Stimulated activated CD8-positive, alpha-beta memory T cell treated with anti-CD3 and anti-CD28 coated beads, Interleukin-15, amount 100 ng/mL, for 48 hours (primary cell): ENCODE data around the gene PFKFB2.

Experiments
- DNase-seq, 2 donors: peaks; one replicate each; pipeline ENCODE4 v3.0.0-alpha.2; 2020; ENCODE audit warnings: low read depth in 2 of 2

Gene PFKFB2

GRCh38 chr1:207052911-207053769, at the start of gene PFKFB2:
Gene PFKFB2, plus strand, starts transcription at chr1:207053275. Its CDS starts 1,443 bp downstream, at chr1:207054718.
- peak; percentile 86 for DNase-seq

DNA sequence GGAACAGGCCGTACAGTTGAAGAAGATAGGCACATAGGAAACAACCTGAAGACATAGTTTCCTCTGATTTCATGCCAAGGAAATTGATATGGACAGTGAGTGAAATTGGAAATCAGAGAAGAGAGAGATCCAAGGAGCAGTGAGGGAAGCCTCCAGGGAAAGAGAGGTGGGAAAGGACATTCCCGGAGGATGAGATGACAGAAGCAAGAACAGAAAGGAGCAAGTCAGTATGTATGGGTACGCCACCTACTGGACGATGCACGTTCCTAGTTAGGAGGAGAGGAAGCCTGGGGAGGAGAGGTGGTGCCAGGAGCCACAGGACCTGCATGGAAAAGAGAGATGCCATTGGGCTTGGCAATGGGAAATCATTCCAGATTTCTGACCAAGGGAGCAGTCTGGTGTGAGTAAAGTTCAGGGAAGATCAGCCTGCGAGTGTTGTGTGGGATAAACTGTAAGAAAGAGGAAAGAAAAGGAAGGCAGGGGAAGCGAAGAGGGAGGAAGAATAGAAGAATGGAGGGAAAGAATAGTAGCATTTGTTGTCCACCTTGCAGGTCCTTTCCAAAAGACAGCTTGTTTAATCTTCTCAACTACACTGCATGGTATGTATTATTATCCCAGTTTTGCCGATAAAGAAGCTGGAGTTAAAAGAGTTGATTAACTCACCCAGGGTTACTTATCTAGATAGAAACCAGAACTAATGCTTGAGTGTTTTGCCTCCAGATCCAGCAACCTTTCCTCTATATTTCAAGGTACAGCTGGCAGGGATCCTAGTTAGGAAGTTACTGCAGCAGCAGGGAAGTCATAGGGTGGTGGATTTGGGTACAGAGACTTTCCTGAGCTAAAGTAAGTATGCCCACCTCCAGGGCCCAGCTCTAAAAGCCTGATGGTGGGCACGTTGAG, 47.9 kb upstream of the PFKFB2 start:
- no peak for DNase-seq

DNA sequence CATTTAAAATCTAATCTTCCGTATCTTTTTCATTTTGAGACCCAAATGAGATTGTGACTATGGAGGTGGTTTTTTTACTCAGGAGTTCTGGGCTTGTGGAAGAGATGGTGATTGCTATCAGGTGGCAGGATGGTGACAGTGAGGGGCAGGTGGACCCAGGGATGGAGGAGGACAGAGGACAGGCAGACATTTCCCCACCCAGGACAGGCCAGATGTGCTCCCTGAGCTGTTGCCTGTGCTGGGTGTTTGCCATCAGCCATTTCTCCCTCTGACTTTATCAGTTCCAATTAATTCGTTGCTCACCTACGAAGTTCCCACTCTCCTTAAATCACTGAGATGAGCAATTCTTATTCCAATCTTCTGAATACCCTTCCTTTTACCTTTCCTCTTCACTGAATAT, 47.0 kb upstream of the PFKFB2 start:
- DNase-seq: no peak

- no peak for DNase-seq
These were observed 46.2 kb upstream of the PFKFB2 start for GRCh38 chr1:207006914-207007313.

- no peak for DNase-seq
These were observed 45.6 kb upstream of the PFKFB2 start for GRCh38 chr1:207007352-207008033.

DNA sequence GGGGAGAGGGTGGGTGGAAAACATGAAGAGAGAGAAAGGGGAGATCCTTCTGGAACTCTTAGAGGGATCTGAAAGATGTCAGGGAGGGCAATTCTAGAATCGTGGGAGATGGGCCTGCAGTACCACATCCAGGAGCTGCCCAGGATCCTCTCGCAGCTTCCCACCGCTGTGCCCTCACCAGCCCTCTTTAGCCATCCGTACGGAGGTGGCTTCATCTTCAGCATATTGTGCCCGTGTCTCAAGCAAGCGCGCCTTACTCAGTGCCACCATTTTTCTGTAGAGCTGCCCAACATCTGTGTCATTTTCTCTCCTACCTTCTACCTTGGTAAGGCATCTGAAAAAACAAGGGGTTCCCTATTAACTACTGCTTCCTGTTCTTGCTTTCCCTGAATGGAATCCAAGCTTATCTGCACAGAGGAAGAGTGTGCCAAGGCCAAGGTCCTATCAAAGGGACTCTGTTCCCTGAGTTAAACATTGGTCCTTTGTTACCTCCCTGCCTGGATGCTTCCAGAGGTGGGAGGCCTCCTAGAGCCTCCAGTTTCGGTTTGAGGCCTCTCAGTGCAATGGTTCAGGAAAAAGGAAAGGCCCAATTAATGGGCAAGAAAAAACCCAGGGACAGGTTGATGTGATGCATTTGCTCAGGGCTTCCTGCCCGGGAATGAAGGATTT, 43.8 kb upstream of the PFKFB2 start:
- no peak for DNase-seq

DNA sequence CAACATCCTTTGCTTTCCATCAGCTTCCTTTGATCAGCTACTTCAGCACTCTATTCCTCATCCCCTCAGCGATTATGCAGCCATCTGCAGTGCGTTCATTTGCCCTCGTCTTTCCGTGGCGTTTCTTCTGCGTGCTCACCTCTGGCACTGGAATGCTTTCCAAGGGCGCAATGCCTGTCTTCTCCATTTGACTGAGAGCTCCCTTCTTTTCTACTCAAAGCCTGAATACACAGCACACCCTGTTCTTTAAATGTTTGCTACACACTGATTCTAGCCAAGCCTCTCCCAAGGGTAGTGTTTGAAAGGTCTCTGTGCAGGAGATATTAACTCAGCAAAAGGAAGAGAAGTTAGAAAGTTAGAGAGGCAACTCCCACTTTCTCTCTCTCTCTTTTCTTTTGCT, 43.1 kb upstream of the PFKFB2 start:
- DNase-seq: no peak

- DNase-seq: no peak
These were observed 42.3 kb upstream of the PFKFB2 start for GRCh38 chr1:207010726-207011125.

DNA sequence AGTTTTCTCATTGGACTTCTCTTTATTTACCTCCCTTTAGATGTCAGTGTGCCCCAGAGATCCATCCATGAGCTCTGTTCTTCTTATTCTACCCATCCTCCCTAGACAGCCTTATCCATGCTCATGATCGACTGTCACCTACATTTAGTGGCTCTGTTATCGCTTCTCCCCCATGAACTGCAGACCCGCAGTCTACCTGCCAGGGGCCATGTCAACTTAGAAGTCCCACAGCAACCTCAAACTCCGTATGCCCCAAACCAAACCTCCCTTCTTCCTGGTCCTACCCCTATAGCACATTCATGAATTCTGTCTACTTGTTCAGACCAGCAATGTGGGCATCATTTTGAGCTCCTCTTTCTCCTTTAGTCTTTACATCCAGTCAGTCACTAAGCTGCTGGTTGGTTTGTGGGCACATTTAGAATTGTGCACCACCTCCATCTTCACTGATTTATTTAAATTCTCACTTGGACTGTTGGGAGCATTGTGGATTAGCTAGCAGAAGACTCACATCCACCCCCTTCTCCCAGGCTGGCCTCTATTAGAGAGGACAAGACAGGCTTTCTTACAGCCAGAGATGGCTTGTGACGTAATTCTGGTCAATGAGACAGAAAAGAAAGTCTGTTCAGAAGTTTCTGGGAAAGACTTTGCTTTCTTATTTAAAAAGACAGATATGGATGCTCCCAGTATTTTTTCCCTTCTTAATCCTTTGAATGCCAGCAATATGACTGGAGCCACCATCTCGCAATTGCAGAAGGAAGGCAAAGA, 39.6 kb upstream of the PFKFB2 start:
- DNase-seq: no peak

- no peak for DNase-seq
These were observed 38.3 kb upstream of the PFKFB2 start for GRCh38 chr1:207014728-207015127.

DNA sequence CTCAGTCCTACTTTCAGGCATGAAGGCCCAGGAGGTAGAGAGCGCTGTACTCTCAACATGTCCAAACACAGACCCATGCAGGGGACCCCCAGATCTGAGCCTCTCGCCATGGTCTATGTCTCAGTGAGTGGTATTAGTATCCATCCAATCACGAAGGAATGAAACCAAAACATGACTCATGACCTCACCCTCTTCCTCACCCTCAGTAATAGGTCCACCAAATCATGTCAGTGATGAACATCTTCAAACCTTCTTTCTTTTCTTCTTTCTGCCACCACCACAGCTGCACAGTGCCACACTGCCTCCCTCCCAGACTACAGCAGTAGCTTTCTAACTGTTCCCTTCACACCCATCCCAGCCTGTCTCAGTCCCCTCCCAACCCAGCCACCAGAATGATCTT, 37.3 kb upstream of the PFKFB2 start:
- DNase-seq: no peak

- no peak for DNase-seq
These were observed 35.2 kb upstream of the PFKFB2 start for GRCh38 chr1:207017615-207018559.

GRCh38 chr1:207018707-207019106, 34.4 kb upstream of the PFKFB2 start:
- no peak for DNase-seq

- no peak for DNase-seq
These were observed 33.9 kb upstream of the PFKFB2 start for GRCh38 chr1:207019161-207019560.

DNA sequence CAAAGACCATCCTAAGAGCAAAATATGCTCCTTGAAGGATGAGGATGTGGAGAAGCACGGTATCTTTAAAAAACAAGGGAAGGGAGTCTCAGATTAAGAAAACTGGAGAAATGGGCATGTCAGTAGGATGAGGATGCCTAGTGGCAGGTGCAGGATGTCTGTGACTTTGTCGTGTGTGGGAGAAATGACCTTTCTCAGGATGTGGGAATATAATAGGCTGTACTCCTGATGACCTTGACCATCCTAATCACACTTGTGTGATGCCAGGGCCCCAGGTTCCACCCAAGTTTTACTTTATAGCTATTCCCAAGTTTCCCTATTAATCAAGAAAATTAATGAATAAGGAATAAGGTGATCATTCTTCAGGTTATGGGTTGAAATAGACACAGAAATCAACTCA, 33.4 kb upstream of the PFKFB2 start:
- no peak for DNase-seq

DNA sequence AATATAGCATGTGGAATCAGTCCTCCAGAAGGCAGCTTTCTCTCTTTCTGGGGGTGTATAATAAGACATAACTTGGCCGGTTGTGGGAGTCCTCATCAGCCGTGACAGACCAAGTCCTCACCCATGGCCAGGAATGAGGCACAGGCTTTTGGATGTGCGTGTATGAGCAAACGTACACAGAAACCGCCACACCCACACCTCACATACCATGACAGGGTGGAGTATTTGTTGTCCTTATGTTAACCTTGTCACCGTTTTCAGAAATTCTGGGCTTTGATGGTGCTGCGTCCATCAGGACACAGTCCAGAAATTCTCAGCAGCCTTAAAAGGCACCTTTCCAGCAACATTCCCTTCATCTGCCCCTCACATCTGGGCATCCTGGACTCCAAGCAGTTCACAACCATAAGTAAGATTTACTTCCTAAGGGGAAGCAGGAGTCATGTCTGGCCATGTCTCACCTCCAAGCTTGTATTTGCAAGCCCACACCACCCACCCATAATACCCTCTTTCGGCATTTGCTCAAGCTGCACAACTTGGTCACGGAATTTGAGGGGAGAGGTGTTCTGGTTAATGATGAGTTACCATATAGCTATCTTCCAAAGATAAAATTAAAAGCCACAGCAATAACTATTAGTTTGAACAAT, 32.9 kb upstream of the PFKFB2 start:
- no peak for DNase-seq

GRCh38 chr1:207020709-207021107, 32.4 kb upstream of the PFKFB2 start:
- DNase-seq: no peak

DNA sequence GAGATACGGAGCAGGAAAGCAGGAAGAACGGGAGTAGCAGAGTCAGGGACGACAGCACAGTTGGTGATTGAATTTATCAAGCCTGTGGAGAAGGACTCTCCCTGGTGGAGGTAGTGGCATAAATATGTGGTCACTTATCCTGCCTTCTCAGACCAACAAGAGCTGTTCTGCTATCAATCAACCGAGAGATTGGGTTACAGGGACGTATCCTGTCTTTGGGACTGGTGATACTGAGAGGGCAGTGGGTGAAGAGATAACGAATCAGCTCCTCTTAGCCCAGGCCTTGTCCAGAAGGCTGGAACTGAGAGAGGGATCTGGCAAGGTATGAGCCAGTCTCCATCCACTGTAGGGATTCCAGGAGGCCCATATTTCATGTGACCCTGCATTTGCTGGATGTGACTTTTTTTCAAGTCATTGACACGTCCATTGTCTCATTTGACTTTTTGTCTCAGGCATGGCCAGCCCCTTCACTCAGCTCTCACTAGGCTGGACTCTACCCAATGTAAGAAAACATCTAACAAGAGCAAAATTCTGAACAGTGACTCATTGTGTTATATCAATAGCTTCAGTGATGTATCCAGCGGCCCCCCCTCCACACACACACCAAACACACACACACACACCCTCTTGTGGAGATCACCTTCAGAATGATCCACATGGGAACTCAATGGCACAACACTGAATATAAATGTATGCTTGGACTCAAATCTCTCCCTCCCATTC, 31.8 kb upstream of the PFKFB2 start:
- no peak for DNase-seq
